HG03354 (cell line): ENCODE measurements around the gene RAPGEF5.
A peak's percentile ranks its signal among the peaks of the same experiment; 100 is the strongest.

Experiments
- ATAC-seq: cut with Tn5 transposase; IDR thresholded peaks from one replicate; pipeline ENCODE4 v1.9.1; 2021; ENCODE audit warnings: mild to moderate bottlenecking; ENCODE audit not compliant: unreplicated experiment, poor library complexity, severe bottlenecking

RAPGEF5 gene

GRCh38 chr7:22352887-22353286, 4.1 kb downstream of the RAPGEF5 start:
- ATAC-seq = no peak

GRCh38 chr7:22351878-22352277, 5.1 kb downstream of the RAPGEF5 start:
- ATAC-seq = no peak

- ATAC-seq = peak; percentile 86
These were observed 5.6 kb downstream of the RAPGEF5 start for GRCh38 chr7:22351329-22351692.

GRCh38 chr7:22350466-22351328, 6.3 kb downstream of the RAPGEF5 start:
- peak; percentile 66 for ATAC-seq

GRCh38 chr7:22348379-22348778, 8.6 kb downstream of the RAPGEF5 start:
- ATAC-seq = no peak

GRCh38 chr7:22346383-22347107, 10.4 kb downstream of the RAPGEF5 start:
- ATAC-seq = peak; percentile 51

- no peak for ATAC-seq
These were observed 12.3 kb downstream of the RAPGEF5 start for GRCh38 chr7:22344655-22345054.

GRCh38 chr7:22343612-22344011, 13.3 kb downstream of the RAPGEF5 start:
- ATAC-seq = no peak

- ATAC-seq = no peak
These were observed 13.9 kb downstream of the RAPGEF5 start for GRCh38 chr7:22343071-22343470.

- no peak for ATAC-seq
These were observed 17.1 kb downstream of the RAPGEF5 start for GRCh38 chr7:22339725-22340390.

- no peak for ATAC-seq
These were observed 18.1 kb downstream of the RAPGEF5 start for GRCh38 chr7:22338877-22339276.

- no peak for ATAC-seq
These were observed 18.5 kb downstream of the RAPGEF5 start for GRCh38 chr7:22338411-22338810.

- ATAC-seq = no peak
These were observed 23.2 kb downstream of the RAPGEF5 start for GRCh38 chr7:22333680-22334141.

- ATAC-seq = no peak
These were observed 24.5 kb downstream of the RAPGEF5 start for GRCh38 chr7:22332461-22332870.

- ATAC-seq = no peak
These were observed 25.2 kb downstream of the RAPGEF5 start for GRCh38 chr7:22331704-22332103.

- ATAC-seq = no peak
These were observed 26.1 kb downstream of the RAPGEF5 start for GRCh38 chr7:22330903-22331302.

GRCh38 chr7:22329816-22330524, 27.0 kb downstream of the RAPGEF5 start:
- no peak for ATAC-seq

GRCh38 chr7:22326181-22326580, 30.8 kb downstream of the RAPGEF5 start:
- ATAC-seq = no peak

- no peak for ATAC-seq
These were observed 31.3 kb downstream of the RAPGEF5 start for GRCh38 chr7:22325671-22326070.

- no peak for ATAC-seq
These were observed 33.2 kb downstream of the RAPGEF5 start for GRCh38 chr7:22323714-22324113.
